Activated CD8-positive, alpha-beta T cell treated with anti-CD3 and anti-CD28 coated beads, Interleukin-2, amount 10 ng/mL, durations not matched to agents 7 days and 5 days (primary cell): ENCODE data around the gene CFAP126. TPM values are rescaled to one million over a fixed set of nuclear protein-coding genes. Genes with fewer than 3 reads are reported as not detected.

Experiments
- ATAC-seq: fragments of 150-1000 bp; cut with Tn5 transposase; one replicate; pipeline ENCODE4 v1.10.0; 2021; ENCODE audit warnings: moderate library complexity
- CTCF ChIA-PET: fragments of 350-600 bp; sonication (Branson Sonifier 250); formaldehyde crosslinking; loops from one replicate; lab custom pipeline; 2021; ENCODE audit warnings: antibody characterized with exemption; lab: Charles Lee
- POLR2A ChIA-PET: fragments of 350-600 bp; sonication (Branson Sonifier 250); formaldehyde crosslinking; loops from one replicate; lab custom pipeline; 2021; ENCODE audit warnings: antibody characterized with exemption; lab: Charles Lee
- DNase-seq: peaks from one replicate; pipeline ENCODE4 v3.0.0-alpha.2; 2020
- H3K27ac Mint-ChIP-seq: one replicate; pipeline ENCODE4 v1.8.0; 2021; ENCODE audit warnings: mild to moderate bottlenecking, mixed read lengths
- H3K27me3 Mint-ChIP-seq: one replicate; pipeline ENCODE4 v1.8.0; 2021; ENCODE audit warnings: low read depth, mixed read lengths
- H3K36me3 Mint-ChIP-seq: one replicate; pipeline ENCODE4 v1.8.0; 2021; ENCODE audit warnings: low read depth, mixed read lengths
- H3K4me1 Mint-ChIP-seq: one replicate; pipeline ENCODE4 v1.8.0; 2021; ENCODE audit warnings: low read depth, mixed read lengths
- H3K4me3 Mint-ChIP-seq: one replicate; pipeline ENCODE4 v1.8.0; 2021; ENCODE audit warnings: mild to moderate bottlenecking, mixed read lengths
- H3K9me3 Mint-ChIP-seq: one replicate; pipeline ENCODE4 v1.8.0; 2022; ENCODE audit warnings: mixed read lengths; ENCODE audit not compliant: insufficient read depth
- total RNA-seq, 2 experiments: library from RNA; stranded (reverse); gene quantifications; one replicate each; pipeline ENCODE4 v1.2.3, GENCODE V29; 2021

Gene CFAP126
- total RNA-seq, 2 experiments from 2014 or later: not detected

DNA sequence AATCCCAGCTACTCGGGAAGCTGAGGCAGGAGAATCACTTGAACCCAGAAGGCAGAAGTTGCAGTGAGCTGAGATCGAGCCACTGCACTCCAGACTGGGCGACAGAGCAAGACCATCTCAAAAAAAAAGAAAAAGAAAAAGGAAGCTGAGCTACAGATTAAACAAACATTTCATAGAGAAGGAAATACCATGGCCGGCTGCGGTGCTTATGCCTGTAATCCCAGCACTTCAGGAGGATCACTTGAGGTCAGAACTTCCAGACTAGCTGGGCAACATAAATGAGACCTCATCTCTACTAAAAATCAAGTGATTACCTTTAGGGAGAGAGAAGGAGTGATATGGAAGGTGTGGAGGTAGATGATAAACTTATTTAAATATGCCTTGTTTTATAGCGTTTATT is 14.0 kb upstream of the CFAP126 start:
- Mint-ChIP-seq H3K36me3 (peaks cover under 1% of the 10 kb centered on the region), H3K27me3 (no peaks in the 10 kb centered on the region), H3K4me3 (no peak overlapping the region), H3K27ac (no peak overlapping the region), H3K4me1 (peaks cover 9% of the 10 kb centered on the region), H3K9me3 (no peaks in the 10 kb centered on the region)
- CTCF ChIA-PET: interaction anchor here (0.6 to 10.4 kb wide), 49 partner anchors 7 to 250 kb away, joined by 3 to 223 read pairs (median 6); partner anchors contain the start of genes APOA2, CFAP126, FCER1G and NDUFS2
- no peak for ATAC-seq
- DNase-seq: no peak
- POLR2A ChIA-PET: interaction anchor here (1.2 to 1.8 kb wide), 4 partner anchors 151 to 216 kb away, joined by 4 to 6 read pairs (median 5); partner anchors contain the start of genes PPOX and TOMM40L

DNA sequence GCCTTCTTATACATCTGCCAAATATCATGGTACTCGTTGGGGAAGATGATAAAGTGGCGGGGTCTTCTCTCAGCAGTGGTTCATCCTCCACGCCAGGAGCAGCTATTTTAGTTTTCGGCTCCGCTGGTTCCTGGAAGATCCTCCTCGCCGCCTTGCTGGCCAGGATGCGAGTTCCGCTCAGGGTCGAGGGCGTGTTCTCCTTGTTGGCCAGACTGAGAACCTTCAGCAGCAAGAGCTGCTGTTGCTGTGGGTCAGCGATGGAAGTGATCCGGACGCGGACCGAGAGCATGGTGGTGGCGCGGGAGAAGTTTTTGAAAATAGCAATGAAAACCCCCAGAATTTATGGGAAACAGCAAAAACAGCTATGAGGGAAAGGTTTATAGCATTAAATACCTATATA is 11.4 kb upstream of the CFAP126 start:
- no peaks in the 10 kb centered on the region for H3K27me3 Mint-ChIP-seq
- H3K36me3 Mint-ChIP-seq: no peaks in the 10 kb centered on the region
- CTCF ChIA-PET: interaction anchor here (1.9 to 10.4 kb wide), 3 partner anchors 65 to 151 kb away, joined by 4 to 223 read pairs (median 6); partner anchors contain the start of genes SDHC and TOMM40L
- no peak for DNase-seq
- no peak for ATAC-seq
- H3K4me1 Mint-ChIP-seq: peaks cover 3% of the 10 kb centered on the region
- H3K27ac Mint-ChIP-seq: no peak overlapping the region
- POLR2A ChIA-PET: no interaction called here
- no peaks in the 10 kb centered on the region for H3K9me3 Mint-ChIP-seq
- no peak overlapping the region for H3K4me3 Mint-ChIP-seq

DNA sequence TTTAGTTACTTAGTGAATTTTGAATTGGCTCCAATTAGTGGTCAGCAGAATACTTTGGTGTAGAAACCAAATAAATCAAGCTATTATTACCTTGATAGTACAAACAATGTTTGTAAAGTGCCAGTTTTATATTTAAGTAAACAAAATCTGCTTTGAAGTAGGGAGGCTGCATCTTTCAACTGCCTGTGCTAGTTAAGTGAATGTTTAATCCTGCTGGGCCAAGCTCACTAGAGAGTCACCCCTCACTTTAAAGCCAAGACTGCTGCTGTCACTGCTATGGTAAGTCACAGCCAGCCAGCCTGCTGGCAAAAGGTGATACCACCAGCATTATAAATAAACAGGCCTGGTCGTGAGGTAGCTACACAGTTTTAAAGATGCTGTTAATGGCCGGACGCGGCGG is 10.3 kb upstream of the CFAP126 start:
- POLR2A ChIA-PET: no interaction called here
- H3K36me3 Mint-ChIP-seq: no peaks in the 10 kb centered on the region
- H3K4me1 Mint-ChIP-seq: peaks cover 3% of the 10 kb centered on the region
- CTCF ChIA-PET: interaction anchor here (2.2 to 10.4 kb wide), 2 partner anchors 63 to 150 kb away, joined by 6 to 223 read pairs; partner anchors contain the start of genes SDHC and TOMM40L
- no peaks in the 10 kb centered on the region for H3K27me3 Mint-ChIP-seq
- no peak for DNase-seq
- H3K27ac Mint-ChIP-seq: no peak overlapping the region
- H3K9me3 Mint-ChIP-seq: no peaks in the 10 kb centered on the region
- no peak for ATAC-seq
- H3K4me3 Mint-ChIP-seq: no peak overlapping the region

DNA sequence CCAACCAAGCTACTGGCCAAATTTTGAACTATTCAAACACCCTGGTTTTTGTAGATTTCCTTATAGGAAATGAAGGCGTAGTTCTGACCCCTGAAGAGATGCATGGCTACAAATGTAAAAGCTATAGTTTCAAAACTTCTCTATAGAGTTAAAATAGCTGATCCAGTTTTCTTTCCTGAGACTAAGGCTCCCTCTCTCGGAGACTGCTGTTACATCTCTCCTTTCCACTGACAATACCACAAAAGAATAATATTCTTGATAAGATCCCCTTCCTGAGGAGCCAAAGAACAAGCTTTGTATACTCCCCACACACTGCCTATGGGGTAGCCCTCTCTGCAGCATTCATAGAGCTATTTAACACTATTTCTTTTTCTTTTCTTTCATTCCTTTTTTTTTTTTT is 6.7 kb upstream of the CFAP126 start:
- POLR2A ChIA-PET: no interaction called here
- Mint-ChIP-seq H3K27me3 (no peaks in the 10 kb centered on the region), H3K27ac (no peak overlapping the region)

DNA sequence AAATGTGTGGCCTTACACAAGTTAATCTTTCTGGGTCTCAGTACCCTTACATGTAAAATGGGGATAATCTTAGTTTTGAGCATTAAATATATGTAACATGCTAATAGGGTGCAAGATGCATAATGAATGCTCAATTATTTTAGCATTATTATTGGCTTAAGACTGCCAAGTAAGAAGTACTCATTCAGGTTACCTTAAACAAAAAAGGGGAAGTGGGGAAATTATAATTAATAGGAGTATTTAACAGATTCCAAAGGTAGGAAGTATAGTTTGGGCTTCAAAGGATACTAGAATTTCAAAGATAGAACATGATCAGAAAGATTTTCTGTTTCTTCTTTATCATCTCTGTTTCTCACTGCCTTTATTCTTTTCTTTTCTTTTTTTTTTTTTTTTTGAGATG is 5.8 kb upstream of the CFAP126 start:
- ChIA-PET POLR2A (no interaction called here), CTCF (interaction anchor here (1.0 to 2.3 kb wide), 7 partner anchors 8 to 148 kb away, joined by 3 to 17 read pairs (median 5); partner anchors contain the start of gene TOMM40L)
- no peaks in the 10 kb centered on the region for H3K27me3 Mint-ChIP-seq
- ATAC-seq: no peak
- no peak overlapping the region for H3K4me3 Mint-ChIP-seq
- no peaks in the 10 kb centered on the region for H3K4me1 Mint-ChIP-seq
- no peak overlapping the region for H3K27ac Mint-ChIP-seq
- no peaks in the 10 kb centered on the region for H3K9me3 Mint-ChIP-seq
- H3K36me3 Mint-ChIP-seq: no peaks in the 10 kb centered on the region
- DNase-seq: no peak

More for the DNA sequence above, 6.7 kb upstream of the CFAP126 start:
- Mint-ChIP-seq H3K4me3 (no peak overlapping the region), H3K9me3 (no peaks in the 10 kb centered on the region), H3K36me3 (no peaks in the 10 kb centered on the region), H3K4me1 (no peaks in the 10 kb centered on the region)
- ATAC-seq: no peak
- no peak for DNase-seq
- CTCF ChIA-PET: interaction anchor here (0.8 to 2.3 kb wide), 14 partner anchors 9 to 208 kb away, joined by 3 to 17 read pairs (median 4); partner anchors contain the start of genes PPOX and TOMM40L

DNA sequence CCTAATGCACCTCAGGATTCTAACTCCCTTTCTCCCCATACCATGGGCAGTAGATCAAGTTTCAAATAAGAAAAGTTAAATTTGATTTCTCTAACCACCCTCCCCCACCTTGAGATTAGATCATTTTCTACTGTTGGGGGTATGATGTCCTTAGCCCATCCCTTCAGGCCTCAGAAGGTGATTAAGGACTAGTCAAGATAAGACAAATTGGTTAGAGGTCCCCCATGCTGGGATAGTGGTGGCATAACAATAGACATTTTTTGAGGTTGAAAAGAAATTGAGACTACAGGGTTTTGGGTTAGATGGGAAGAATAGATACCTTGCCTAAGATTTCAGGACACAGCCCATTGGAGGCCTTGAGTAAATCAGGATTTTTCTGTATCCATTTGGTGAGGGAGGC is 2.5 kb downstream of the CFAP126 start:
- no peak for DNase-seq

DNA sequence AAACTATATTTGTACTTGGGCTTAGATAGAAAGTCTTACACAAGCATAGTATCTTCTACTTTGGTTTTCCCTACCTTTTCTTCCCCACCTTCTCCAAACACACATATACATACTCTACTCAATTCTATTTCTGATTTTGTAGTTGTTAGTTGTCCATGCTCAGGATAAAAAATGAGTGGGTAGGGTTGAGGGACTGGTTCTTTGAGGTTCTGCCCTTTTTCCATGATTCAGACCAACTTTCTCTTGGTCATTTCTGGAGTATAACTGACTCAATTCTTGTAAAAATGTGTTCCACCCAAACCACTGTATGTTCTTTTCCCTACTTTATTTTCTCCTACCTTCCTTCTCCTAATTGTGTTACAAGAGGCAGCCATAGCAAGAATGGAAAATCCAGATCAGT is 3.3 kb downstream of the CFAP126 start:
- Mint-ChIP-seq H3K4me3 (no peak overlapping the region), H3K9me3 (no peaks in the 10 kb centered on the region), H3K27ac (no peak overlapping the region), H3K27me3 (no peaks in the 10 kb centered on the region), H3K36me3 (peaks cover 28% of the 10 kb centered on the region), H3K4me1 (peaks cover 10% of the 10 kb centered on the region)
- CTCF ChIA-PET: no interaction called here
- POLR2A ChIA-PET: no interaction called here
- no peak for DNase-seq
- no peak for ATAC-seq

More for the DNA sequence above, 2.5 kb downstream of the CFAP126 start:
- H3K36me3 Mint-ChIP-seq: peaks cover 25% of the 10 kb centered on the region
- H3K4me3 Mint-ChIP-seq: no peak overlapping the region
- no peaks in the 10 kb centered on the region for H3K27me3 Mint-ChIP-seq
- ChIA-PET POLR2A (no interaction called here), CTCF (no interaction called here)
- no peaks in the 10 kb centered on the region for H3K9me3 Mint-ChIP-seq
- H3K27ac Mint-ChIP-seq: no peak overlapping the region
- ATAC-seq: no peak
- peaks cover 4% of the 10 kb centered on the region for H3K4me1 Mint-ChIP-seq

DNA sequence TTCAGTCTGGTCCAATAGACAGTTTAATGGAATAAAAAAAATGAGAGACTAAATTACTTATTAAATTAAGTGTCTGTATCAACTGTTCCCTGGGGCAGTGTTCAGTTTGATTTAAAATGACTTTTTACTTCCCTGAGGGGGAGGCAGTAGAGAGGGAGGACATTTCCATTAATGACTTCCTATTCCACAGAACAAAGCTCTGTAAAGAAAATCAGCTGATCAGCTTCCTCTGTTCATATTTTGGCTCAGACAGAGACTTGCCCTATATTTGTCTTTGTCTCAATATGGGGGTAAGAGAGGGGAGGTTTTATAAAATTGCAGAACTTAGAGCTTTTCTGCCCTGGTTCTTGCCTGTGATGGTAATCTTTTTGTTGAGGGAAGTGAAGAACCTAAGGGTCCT is 8.4 kb downstream of the CFAP126 start:
- no peaks in the 10 kb centered on the region for H3K9me3 Mint-ChIP-seq
- no peak overlapping the region for H3K4me3 Mint-ChIP-seq
- ChIA-PET POLR2A (no interaction called here), CTCF (interaction anchor here (1.0 to 1.2 kb wide), 2 partner anchors 22 to 68 kb away, joined by 3 read pairs; no protein-coding TSS in a partner anchor)
- H3K27me3 Mint-ChIP-seq: no peaks in the 10 kb centered on the region
- H3K4me1 Mint-ChIP-seq: peaks cover 10% of the 10 kb centered on the region
- H3K27ac Mint-ChIP-seq: peak overlapping the region; percentile 32
- ATAC-seq: no peak
- no peak for DNase-seq
- H3K36me3 Mint-ChIP-seq: peaks cover 26% of the 10 kb centered on the region

DNA sequence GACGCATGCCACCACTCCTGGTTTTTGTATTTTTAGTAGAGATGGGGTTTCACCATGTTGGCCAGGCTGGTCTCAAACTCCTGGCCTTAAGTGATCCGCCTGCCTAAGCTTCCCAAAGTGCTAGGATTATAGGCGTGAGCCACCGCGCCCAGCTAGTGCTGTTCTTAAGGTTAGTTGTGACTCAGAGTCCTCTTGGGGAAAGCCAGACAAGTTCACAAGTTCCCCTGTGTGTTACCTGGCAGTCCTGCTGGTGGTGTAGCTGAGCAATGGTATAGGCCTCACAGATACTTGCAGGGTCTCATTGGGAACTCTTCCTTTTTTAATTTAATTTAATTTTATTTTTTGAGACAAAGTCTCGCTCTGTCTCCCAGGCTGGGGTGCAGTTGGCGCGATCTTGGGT is 10.6 kb downstream of the CFAP126 start:
- Mint-ChIP-seq H3K9me3 (no peaks in the 10 kb centered on the region), H3K27me3 (no peaks in the 10 kb centered on the region), H3K4me1 (peaks cover 10% of the 10 kb centered on the region), H3K36me3 (peaks cover 16% of the 10 kb centered on the region), H3K4me3 (no peak overlapping the region), H3K27ac (no peak overlapping the region)
- DNase-seq (no peak), ATAC-seq (no peak)
- ChIA-PET POLR2A (interaction anchor here (0.6 kb wide), 1 partner anchor 8 kb away, joined by 4 read pairs; no protein-coding TSS in a partner anchor), CTCF (no interaction called here)

DNA sequence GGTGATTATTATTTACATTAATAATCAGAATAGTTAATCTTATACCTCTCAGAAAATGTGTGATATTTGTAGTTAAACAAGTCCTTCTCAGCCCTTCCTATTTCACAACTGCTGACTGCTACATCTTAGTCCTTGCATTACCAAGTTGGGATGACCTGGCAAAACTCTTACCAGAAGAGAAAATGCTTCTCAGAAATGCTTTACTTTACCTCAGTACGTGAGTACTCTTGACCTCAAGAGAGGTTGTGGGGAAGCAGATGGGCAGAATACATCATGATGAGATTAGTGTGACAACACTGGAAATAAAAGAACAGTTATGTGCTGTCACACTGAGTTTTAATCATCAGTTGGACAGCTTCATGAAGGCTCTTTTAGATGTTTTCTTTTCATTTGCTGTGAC is 16.2 kb downstream of the CFAP126 start:
- Mint-ChIP-seq H3K36me3 (peaks cover 7% of the 10 kb centered on the region), H3K4me1 (peaks cover 8% of the 10 kb centered on the region), H3K27me3 (no peaks in the 10 kb centered on the region), H3K27ac (no peak overlapping the region), H3K9me3 (no peaks in the 10 kb centered on the region), H3K4me3 (no peak overlapping the region)
- CTCF ChIA-PET: interaction anchor here (1.2 kb wide), 1 partner anchor 31 kb away, joined by 5 read pairs; no protein-coding TSS in a partner anchor
- ATAC-seq (no peak), DNase-seq (no peak)
- POLR2A ChIA-PET: no interaction called here

DNA sequence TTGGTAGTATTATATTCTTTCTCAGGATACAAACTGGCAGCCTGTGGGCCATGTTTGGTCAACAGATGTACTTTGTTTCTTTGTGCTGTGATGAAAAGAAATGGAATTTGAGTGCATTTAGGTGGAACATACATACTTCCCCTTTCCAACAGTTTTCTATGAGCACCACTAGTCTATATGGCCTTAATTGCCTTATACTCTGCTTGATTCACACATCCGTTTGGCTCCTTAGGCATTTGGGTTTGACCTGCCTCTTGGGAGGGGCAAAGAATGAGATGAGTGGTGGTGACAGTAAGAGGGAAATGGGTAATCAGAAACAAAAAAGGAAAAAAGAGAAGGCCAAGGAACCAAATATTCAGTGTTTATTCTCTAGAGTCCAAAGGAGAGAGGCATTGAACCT is 17.0 kb downstream of the CFAP126 start:
- H3K4me1 Mint-ChIP-seq: peaks cover 8% of the 10 kb centered on the region
- ATAC-seq (no peak), DNase-seq (no peak)
- CTCF ChIA-PET: no interaction called here
- H3K4me3 Mint-ChIP-seq: no peak overlapping the region
- no peaks in the 10 kb centered on the region for H3K27me3 Mint-ChIP-seq
- peaks cover 3% of the 10 kb centered on the region for H3K36me3 Mint-ChIP-seq
- POLR2A ChIA-PET: no interaction called here
- H3K27ac Mint-ChIP-seq: no peak overlapping the region
- no peaks in the 10 kb centered on the region for H3K9me3 Mint-ChIP-seq

DNA sequence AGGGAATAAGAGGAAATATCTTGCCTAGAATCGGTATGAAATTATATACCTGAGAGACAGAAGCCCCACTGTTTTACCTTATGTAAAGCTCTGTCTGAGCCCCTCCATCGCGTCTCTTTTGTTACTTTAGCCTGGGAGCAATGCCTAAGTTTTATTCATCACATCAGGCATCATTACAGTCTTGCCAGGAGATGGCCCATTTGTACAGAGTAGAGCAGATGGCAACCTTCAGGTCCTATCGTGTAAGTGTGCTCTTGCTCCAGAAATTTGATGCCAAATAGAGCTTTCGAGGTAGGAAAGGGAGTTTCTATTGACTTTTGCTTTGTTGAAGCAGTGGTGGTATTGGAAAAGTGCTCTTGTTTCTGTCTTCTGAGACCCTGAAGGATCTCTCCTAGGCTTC is 24.9 kb downstream of the CFAP126 start:
- Mint-ChIP-seq H3K36me3 (peaks cover 29% of the 10 kb centered on the region), H3K4me3 (no peak overlapping the region), H3K27ac (no peak overlapping the region), H3K4me1 (no peaks in the 10 kb centered on the region), H3K27me3 (no peaks in the 10 kb centered on the region), H3K9me3 (no peaks in the 10 kb centered on the region)
- no peak for DNase-seq
- ChIA-PET CTCF (no interaction called here), POLR2A (no interaction called here)
- ATAC-seq: no peak
